ENCODE measurements around the gene CFHR2.
"Not testable (repeated sequence)": the region's sequence is repeated elsewhere in the genome, so short reads cannot be mapped to it uniquely, and the experiment has no call there.

CFHR2 gene

DNA sequence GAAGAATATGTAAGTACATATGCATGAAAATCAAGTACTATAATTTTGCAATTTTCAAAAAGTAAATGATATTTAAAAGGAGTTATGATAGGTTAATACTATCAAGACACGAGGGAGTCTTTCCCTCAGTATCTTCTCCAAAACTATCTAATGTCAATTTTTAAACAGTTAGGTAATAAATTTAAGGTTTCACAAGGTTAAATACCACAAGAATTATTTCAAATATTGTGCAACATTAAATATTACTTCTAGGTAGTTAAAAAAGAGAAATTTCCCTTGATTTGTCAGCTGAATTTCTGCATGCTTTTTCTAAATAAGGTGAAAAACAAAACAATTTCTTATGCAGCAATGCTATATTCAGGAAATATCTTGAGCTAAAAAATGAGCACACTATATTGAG is 37.3 kb downstream of the CFHR2 start:
- TF ChIP-seq CTCF (IDR thresholded peaks at IDR 0.05; ENCODE audit: extremely low read depth, missing control alignments) = no peak
- DNase-seq (ENCODE audit: low spot score) = no peak

DNA sequence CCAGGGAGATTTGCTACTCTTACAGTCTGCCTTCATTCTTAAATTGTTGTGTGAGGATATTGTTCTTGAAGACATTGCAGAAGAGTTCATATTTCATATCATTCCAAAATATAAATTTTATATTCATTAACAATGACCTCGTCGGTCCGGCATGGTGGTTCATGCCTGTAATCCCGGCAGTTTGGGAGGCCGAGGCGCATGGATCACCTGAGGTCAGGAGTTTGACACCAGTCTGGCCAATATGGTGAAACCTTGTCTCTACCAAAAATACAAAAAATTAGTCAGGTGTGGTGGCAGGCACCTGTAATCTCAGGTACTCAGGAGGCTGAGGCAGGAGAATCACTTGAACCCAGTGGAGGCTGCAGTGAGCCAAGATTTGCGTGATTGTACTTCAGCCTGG is 38.7 kb downstream of the CFHR2 start:
- not testable (repeated sequence) for DNase-seq (ENCODE audit: low spot score)

DNA sequence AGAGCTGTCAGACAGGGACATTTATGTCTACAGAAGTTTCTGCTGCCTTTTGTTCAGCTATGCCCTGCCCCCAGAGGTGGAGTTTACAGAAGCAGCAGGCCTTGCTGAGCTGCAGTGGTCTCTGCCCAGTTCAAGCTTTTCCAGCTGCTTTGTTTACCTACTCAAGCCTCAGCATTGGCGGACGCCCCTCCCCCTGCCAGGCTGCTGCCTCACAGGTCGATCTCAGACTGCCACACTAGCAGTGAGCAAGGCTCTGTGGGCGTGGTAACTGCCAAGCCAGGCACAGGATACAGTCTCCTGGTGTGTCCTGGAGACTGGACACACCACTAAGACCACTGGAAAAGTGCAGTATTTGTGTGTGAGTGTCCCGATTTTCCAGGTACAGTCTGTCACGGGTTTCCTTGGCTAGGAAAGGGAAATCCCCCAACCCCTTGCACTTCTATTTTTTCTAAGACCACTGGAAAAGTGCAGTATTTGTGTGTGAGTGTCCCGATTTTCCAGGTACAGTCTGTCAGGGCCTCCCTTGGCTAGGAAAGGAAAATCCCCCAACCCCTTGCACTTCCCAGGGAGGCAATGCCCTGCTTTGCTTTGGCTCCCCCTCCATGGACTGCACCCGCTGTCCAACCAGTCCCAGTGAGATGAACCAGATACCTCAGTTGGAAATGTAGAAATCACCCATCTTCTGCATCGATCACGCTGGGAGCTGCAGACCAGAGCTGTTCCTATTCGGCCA is 48.5 kb downstream of the CFHR2 start:
- DNase-seq (ENCODE audit: low spot score) = not testable (repeated sequence)

DNA sequence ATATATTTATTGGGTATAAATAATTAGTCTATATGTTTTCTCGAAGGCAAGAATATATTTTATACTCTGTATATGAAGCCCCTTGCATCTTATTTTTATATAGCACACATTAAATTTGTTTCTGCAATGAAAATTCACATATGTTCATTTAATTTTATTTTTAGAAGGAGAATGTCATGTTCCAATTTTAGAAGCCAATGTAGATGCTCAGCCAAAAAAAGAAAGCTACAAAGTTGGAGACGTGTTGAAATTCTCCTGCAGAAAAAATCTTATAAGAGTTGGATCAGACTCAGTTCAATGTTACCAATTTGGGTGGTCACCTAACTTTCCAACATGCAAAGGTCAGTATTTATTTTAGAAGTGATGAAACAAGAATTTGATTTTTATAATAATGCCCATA is 50.4 kb downstream of the CFHR2 start:
- TF ChIP-seq CTCF (IDR thresholded peaks at IDR 0.05; ENCODE audit: extremely low read depth, missing control alignments) = no peak
- DNase-seq (ENCODE audit: low spot score) = no peak

DNA sequence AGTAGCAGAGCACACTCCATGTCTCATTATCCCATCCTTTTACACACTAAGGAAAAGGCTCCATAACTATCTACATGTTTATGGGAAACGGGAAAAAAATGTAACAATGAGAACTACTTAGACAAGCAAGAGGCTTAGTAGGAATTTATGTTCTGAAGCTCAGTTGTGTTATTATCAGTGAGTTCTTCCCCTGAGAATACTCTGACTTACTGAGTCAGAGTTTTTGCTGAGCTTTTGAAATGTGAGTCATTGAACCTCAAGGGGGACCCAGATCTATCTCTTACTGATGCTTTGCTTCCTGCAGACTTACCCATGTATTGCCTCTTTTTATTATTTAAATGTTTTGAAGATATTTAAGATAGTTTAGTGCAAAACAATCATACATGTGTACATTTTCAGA is 53.9 kb downstream of the CFHR2 start:
- TF ChIP-seq CTCF (IDR thresholded peaks at IDR 0.05; ENCODE audit: extremely low read depth, missing control alignments) = no peak
- no peak for DNase-seq (ENCODE audit: low spot score)

DNA sequence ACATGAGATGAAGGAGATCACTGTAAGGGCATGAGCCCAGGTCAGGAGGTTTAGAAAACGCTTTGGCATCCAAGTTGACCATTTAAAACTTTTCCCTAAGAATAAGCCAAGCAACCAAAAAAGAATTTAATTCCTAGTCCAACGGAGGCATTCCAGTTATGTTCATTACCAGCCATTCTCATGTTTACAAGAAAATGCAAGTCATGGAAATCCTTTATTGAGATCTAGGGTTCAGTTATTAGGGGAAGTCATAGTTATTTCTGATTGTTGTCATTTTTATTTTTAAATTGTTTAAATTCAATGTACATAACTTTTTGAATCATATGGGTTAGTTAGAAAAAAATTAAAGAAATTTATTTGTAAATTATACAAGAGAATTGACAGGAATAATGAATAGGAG is 58.3 kb downstream of the CFHR2 start:
- DNase-seq (ENCODE audit: low spot score) = no peak
- no peak for TF ChIP-seq CTCF (IDR thresholded peaks at IDR 0.05; ENCODE audit: extremely low read depth, missing control alignments)

DNA sequence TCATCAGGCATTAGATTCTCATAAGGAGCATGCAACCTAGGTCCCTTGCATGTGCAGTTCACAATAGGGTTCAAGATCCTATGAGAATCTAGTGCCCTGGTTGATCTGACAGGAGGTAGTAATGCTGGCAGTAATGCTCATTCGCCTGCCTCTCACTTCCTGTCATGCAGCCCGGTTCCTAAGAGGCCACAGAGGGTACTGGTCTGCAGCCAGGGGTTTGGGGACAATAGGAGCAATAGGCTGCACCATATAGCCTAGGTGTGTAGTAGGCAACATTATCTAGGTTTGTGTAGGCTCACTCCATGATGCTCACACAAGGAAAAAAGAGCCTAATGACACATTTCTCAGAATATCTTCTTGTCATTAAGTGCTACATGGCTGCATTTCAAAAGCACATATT is 59.6 kb downstream of the CFHR2 start:
- TF ChIP-seq CTCF (IDR thresholded peaks at IDR 0.05; ENCODE audit: extremely low read depth, missing control alignments) = no peak
- no peak for DNase-seq (ENCODE audit: low spot score)

DNA sequence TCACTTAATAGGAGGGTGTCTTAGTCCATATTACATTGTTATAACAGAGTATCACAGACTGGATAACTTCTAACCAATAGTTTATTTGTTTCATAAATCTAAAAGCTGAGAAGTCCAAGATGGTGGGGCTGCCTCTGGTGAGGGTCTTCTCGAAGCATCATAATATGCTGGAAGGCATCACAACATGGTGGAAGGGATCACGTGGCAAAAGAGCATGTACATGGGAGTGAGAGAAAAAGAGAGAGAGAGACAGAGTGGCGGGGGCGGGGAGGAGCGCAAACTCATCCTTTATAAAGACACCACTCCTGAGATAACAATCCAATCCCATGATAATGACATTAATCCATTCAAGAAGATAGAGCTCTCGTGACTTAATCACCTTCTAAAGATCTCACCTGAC is 65.3 kb downstream of the CFHR2 start:
- DNase-seq (ENCODE audit: low spot score) = no peak
- TF ChIP-seq CTCF (IDR thresholded peaks at IDR 0.05; ENCODE audit: extremely low read depth, missing control alignments) = no peak

Measured in GM20000 (cell line).